NCI-H526 (cell line): ENCODE data around the gene CLIC1.

Source experiments
- DNase-seq, 2 experiments: peaks; one replicate each; lab custom pipeline; 2025; lab: John Stamatoyannopoulos, UW

Gene CLIC1

GRCh38 chr6:31768363-31769257 is 32.3 kb upstream of the CLIC1 start:
- DNase-seq = no peak

DNA sequence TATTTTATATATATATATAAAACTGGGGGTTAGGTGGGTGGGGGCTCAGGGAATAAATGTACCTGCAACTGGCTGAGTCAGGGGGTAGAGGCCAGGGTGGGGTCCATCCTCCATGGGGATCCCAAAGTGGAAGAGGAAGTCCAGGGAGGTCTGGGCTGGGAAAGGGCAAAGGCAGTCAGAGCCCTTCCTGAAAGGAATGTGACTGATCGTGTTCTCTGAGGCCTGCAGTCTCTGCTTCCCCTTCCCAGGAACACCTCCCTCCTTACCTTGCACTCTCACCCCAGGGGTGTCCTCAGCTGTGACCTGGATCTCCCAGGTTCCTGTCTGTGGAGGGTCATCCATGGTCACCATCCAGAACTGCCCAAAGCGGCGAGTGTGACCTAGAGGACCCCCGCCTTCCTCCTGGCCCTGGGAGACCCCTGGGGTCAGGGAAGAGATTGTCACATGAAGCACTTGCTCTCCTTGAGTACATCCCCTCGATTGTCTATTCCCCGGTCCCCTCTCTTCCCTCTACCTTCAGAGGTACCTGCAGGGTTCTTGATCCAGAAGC is 30.8 kb upstream of the CLIC1 start:
- no peak for DNase-seq

GRCh38 chr6:31765910-31766794 is 29.8 kb upstream of the CLIC1 start:
- DNase-seq = peak in 1 of 2 experiments; percentile 32

GRCh38 chr6:31765559-31765909 is 29.2 kb upstream of the CLIC1 start:
- no peak for DNase-seq

DNA sequence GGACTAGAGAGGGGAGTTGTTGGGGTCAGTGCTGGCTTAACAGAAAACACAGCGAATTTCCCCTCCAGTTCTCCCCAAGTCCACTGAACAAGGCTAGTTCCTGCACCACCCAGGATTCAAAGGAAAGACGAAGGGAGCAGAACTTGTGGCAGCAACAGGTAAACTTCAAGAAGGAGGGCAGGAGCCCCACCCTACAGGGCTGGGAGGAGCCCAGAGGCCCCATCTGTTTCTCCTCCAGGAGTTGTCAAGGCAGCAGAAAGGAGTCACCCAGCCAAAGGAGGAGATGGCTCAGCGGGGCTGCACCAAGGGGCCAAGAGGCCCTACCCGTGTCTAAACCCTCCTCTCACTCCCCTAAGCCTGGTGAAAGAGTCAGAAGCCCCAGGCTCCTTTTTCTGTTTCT is 27.9 kb upstream of the CLIC1 start:
- no peak for DNase-seq

- DNase-seq = peak; percentile 27 to 60
Observed at GRCh38 chr6:31763619-31763940, 27.2 kb upstream of the CLIC1 start.

DNA sequence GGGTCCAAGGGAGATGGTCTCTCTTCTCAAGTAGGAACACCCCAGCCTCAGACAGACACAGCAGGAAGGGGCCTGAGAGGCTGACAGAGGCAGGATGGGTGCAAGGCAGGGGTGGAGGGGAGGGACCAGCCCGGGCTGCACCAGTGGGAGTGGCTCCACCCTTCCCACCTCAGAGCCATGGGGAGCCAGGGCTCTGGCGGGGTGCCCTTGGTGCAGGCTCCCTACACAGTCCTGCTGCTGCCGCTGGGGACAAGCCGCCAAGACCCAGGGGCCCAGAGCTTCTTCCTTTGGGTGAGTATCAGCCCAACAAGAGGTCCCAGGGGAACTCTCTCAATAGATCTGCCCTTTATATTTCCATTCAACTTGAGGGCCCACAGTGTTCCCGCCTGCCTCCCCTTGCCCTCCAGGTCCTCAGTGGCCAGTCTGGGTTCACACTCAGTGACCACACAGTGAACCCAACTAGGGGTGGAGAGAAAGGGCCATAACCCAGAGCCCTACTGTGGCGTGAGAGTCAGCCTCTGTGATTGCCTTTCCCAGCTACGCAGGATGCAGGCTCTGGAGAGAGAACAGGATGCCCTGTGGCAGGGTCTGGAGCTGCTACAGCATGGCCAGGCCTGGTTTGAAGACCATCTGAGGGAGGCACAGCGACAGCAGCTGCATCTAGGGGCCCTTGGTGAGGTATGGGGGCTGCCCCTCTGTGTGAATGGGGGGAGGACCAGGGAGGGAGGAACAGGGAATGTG is 26.7 kb upstream of the CLIC1 start:
- no peak for DNase-seq

DNA sequence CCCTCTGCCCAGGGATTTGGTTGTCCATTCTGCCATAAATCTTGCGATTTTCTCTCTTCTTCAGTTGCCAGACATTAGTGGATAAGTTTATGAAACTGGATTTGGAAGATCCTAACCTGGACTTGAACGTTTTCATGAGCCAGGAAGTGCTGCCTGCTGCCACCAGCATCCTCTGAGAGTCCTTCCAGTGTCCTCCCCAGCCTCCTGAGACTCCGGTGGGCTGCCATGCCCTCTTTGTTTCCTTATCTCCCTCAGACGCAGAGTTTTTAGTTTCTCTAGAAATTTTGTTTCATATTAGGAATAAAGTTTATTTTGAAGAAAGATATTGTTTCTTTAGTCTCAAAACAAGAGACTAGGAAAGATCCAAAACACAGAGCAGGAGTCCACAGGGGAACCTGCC is 26.0 kb upstream of the CLIC1 start, which contains the start of gene SAPCD1:
Gene SAPCD1, plus strand, starts transcription at position 301 of the 400 bp plus-strand sequence. CDS start 399 bp downstream, outside the sequence.
- DNase-seq = no peak

- DNase-seq = no peak
Observed at GRCh38 chr6:31761343-31761742, 25.0 kb upstream of the CLIC1 start.

DNA sequence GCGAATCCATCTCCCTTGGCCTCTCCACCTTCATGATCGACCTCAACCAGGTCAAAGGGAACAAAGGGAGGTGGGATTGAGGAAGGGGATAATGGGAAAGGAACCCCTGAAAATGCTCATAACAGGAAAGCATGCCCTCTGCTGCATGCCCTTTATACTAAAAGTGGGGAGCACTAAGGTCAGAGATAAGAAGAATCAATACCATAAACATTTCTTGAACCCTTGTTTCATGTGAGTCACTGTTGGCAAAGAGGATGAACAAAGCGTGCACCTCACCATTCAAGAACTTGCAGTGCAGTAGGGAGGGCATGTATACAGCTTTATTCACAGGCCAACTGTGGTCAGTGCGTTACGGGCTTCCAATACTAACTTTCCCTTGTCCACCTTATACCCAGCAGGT is 24.5 kb upstream of the CLIC1 start:
- DNase-seq = no peak

- DNase-seq = no peak
Observed at GRCh38 chr6:31758281-31758680, 22.0 kb upstream of the CLIC1 start.

- no peak for DNase-seq
Observed at GRCh38 chr6:31752739-31753319, 16.5 kb upstream of the CLIC1 start.

DNA sequence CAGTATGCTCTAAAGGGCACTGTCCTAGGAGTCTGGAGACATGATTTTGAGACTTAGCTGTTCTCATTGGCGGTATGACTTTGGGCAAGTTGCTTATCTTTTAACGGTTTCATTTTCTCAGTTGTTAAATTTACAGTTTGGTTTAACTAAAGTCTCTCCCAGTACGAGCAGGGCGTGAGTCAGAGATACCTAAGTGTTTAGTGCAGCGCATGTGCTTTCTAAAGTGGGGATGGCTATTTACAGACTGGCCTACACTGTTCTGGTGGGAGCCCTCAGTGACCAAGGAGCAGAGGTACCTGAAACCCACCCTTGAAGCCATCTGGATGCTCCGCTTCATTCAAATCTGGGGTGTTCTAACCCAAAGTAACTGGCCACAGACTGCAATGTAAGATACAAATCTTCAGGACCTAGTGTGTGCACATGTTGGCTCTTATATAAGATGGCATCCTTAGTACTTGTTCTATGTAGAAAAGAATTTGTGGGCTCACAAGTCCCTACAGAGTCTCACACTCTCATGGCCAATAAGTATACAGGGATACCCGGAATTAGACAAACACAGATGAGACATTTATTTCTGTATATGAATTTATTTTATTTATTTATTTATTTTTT is 14.2 kb upstream of the CLIC1 start:
- no peak for DNase-seq

DNA sequence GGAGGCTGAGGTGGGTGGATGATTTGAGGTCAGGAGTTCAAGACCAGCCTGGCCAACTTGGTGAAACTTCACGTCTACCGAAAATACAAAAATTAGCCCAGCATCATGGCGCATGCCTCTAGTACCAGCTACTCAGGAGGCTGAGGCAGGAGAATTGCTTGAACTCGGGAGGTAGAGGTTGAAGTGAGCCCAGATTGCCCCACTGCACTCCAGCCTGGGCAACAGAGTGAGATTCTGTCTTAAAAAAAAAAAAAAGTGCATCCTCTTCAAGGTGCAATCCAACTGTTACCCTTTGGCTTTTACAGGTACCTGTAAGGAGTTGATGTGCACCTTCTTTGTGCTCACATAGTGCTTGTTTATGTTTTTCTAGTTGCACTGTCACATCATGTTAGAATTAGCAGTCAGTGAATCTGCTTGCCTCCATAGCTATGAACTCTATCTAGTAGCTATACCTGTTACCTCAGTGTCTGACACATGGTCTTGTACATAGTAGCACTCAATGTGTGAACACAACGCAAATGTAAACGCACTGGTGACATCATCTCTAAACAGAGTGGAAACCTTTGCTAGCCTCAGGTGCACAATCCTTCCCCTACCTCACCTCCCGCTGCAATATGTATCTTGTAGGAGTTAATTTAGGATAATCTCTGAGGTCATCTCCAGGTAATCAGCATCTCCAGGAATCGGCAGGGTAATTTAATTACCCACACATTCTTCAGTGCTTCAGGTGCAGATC is 13.1 kb upstream of the CLIC1 start:
- DNase-seq = no peak

DNA sequence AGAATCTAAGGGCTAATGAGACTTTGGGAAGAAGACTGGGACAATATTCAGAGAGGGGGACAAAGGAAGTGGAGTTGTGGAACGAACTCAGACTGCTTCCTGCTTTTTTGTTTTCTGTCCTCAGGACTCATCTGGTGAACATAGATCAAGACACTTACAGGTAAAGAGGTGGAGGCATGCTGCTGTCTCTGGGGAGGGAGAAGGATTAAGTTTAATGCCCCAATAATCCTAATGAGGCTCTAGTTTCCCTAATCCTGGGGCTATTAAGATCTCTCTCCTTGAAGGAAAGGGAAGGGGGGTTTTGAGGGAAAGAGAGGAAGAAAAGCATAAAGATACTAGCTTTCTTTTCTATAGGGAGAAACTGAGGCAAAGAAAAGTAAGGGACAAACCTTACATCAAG is 8.1 kb upstream of the CLIC1 start:
- DNase-seq = no peak

DNA sequence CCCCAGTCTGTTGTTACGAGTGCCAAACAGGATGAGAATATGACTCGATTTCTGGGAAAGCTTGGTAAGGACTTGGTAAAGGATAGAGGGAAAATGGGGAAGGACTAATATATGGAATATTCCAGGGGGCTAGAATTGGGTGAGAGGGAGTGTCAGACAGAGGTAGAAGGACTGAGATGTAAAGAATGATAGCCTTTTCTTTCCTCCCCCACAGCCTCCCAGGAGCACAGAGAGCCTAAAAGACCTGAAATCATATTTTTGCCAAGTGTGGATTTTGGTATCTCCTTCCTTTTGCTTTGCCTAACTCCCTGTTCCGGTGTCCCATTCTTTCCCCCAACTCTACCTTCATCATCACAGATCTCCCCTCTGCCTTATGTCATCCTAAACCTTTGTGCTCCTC is 6.6 kb upstream of the CLIC1 start:
- no peak for DNase-seq

GRCh38 chr6:31741815-31742214 is 5.5 kb upstream of the CLIC1 start:
- no peak for DNase-seq

DNA sequence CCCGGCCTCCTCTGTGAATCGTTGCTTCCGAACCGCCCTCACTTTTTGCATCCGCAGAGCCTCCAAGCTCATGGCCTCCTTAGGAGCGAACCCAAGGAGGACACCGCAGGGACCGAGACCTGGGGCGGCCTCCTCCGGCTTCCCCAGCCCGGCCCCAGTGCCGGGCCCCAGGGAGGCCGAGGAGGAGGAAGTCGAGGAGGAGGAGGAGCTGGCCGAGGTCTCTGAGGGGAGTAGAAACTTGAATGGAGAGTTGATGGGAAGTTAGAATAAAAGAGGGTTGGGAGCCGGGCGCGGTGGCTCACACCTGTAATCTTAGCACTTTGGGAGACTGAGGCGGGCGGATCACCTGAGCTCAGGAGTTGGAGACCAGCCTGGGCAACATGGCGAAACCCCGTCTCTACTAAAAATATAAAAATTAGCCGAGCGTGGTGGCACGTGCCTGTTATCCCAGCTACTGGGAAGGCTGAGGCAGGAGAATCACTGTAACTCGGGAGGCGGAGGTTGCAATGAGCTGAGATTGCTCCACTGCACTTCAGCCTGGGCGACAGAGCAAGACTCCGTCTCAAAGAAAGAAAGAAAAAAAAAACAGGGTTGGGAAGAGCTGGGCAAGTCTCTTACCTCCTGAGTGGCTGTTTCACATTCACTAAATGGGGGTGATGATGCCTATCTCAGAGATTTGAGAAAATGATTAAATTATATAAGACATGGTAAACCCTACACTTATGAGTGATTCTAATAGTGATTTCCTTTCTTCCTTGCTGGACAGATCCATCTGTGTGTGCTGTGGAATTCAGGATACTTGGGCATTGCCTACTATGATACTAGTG is 4.3 kb upstream of the CLIC1 start:
- no peak for DNase-seq

GRCh38 chr6:31739639-31740396 is 3.5 kb upstream of the CLIC1 start, which contains the start of gene MSH5:
Gene MSH5, plus strand, starts transcription at chr6:31740005. Its CDS starts 462 bp downstream, at chr6:31740467.
- peak; percentile 97 to 99 for DNase-seq
